ENCODE data around the gene IKZF2. TPM values are rescaled to one million over a fixed set of nuclear protein-coding genes. Genes with fewer than 3 reads are reported as not detected.

IKZF2 gene
- total RNA-seq, 1 experiment from 2014 or later, result 14.2 TPM

DNA sequence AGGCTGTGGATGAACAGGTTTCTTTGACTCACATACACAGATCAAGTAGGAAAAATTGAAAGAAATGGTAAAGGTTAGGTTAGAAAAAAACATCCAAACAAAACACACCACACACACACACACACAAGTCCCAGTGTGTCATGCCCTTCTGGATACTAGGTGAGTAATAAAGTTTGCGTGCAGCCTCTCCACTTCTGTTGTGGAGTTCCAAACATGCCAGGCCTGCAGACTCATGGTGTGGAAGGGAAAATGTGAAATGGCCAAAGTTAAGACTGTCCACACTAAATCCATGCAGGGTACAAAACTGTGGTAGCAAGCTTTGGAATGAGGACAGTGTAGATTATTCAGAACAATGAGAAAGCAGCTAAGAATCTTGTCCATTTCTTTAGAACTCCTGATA is 114.6 kb downstream of the IKZF2 start:
- Mint-ChIP-seq H3K9me3 (ENCODE audit: unreplicated experiment) (peaks cover 6% of the 10 kb centered on the region), H3K27me3 (ENCODE audit: insufficient read depth, unreplicated experiment) (no peaks in the 10 kb centered on the region), H3K4me1 (ENCODE audit: low read depth, unreplicated experiment) (no peaks in the 10 kb centered on the region), H3K36me3 (ENCODE audit: insufficient read depth, unreplicated experiment) (no peaks in the 10 kb centered on the region), H3K27ac (ENCODE audit: unreplicated experiment) (no peak overlapping the region), H3K4me3 (ENCODE audit: unreplicated experiment) (no peak overlapping the region)
- BruUV-seq (replicated peaks), result no TSS peak
- H3K4me1 ChIP-seq, result no peaks in the 10 kb centered on the region
- ChIA-PET CTCF (no interaction called here), POLR2A (no interaction called here)
- H3K4me3 ChIP-seq (ENCODE audit: low read depth, low read length), result no peak overlapping the region
- H3K9me3 ChIP-seq, result no peaks in the 10 kb centered on the region
- DNase-seq, result no peak
- H3K36me3 ChIP-seq (ENCODE audit: control insufficient read depth, insufficient read depth, low read length), result no peaks in the 10 kb centered on the region
- no peaks in the 10 kb centered on the region for H3K27me3 ChIP-seq (replicated peaks; ENCODE audit: control insufficient read depth, insufficient read depth, low read length)
- intact Hi-C loops (cut with micrococcal nuclease; ENCODE audit: unreplicated experiment), result no loop called here
- TF ChIP-seq, protein P1, sequence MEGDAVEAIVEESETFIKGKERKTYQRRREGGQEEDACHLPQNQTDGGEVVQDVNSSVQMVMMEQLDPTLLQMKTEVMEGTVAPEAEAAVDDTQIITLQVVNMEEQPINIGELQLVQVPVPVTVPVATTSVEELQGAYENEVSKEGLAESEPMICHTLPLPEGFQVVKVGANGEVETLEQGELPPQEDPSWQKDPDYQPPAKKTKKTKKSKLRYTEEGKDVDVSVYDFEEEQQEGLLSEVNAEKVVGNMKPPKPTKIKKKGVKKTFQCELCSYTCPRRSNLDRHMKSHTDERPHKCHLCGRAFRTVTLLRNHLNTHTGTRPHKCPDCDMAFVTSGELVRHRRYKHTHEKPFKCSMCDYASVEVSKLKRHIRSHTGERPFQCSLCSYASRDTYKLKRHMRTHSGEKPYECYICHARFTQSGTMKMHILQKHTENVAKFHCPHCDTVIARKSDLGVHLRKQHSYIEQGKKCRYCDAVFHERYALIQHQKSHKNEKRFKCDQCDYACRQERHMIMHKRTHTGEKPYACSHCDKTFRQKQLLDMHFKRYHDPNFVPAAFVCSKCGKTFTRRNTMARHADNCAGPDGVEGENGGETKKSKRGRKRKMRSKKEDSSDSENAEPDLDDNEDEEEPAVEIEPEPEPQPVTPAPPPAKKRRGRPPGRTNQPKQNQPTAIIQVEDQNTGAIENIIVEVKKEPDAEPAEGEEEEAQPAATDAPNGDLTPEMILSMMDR (IDR thresholded peaks at IDR 0.05; ENCODE audit: insufficient read depth in 1 of 2, low read depth in 1 of 2, low read length in 1 of 2, severe bottlenecking in 1 of 2, unreplicated experiment in 1 of 2), result no peak

DNA sequence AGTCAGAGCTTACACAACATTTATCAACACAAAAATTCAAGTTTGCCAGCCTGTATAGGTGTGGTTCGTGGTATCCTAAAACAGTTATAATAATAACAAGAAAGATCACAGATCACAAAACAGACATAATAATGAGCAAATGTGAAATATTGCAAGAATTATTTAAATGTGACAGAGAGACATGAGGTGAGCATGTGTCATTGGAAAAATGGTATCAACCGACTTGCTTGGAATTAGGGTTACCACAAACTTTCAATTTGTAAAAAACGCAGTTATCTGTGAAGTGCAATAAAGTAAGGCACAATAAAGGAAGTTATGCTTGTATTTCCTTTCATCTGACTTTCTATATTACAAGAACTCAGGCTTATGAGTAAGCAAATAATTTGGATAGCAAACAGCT is 116.8 kb downstream of the IKZF2 start:
- no peaks in the 10 kb centered on the region for H3K9me3 Mint-ChIP-seq (ENCODE audit: unreplicated experiment)
- H3K27ac Mint-ChIP-seq (ENCODE audit: unreplicated experiment), result no peak overlapping the region
- ChIA-PET POLR2A (no interaction called here), CTCF (no interaction called here)
- no peaks in the 10 kb centered on the region for H3K9me3 ChIP-seq
- no peaks in the 10 kb centered on the region for H3K4me1 ChIP-seq
- intact Hi-C loops (cut with micrococcal nuclease; ENCODE audit: unreplicated experiment), result no loop called here
- H3K4me3 ChIP-seq (ENCODE audit: low read depth, low read length), result no peak overlapping the region
- no TSS peak for BruUV-seq (replicated peaks)
- DNase-seq, result no peak
- H3K27me3 Mint-ChIP-seq (ENCODE audit: insufficient read depth, unreplicated experiment), result no peaks in the 10 kb centered on the region
- TF ChIP-seq, protein P1 (IDR thresholded peaks at IDR 0.05; ENCODE audit: insufficient read depth in 1 of 2, low read depth in 1 of 2, low read length in 1 of 2, severe bottlenecking in 1 of 2, unreplicated experiment in 1 of 2), result no peak
- no peaks in the 10 kb centered on the region for H3K36me3 Mint-ChIP-seq (ENCODE audit: insufficient read depth, unreplicated experiment)
- H3K4me3 Mint-ChIP-seq (ENCODE audit: unreplicated experiment), result no peak overlapping the region
- H3K27me3 ChIP-seq (replicated peaks; ENCODE audit: control insufficient read depth, insufficient read depth, low read length), result no peaks in the 10 kb centered on the region
- no peaks in the 10 kb centered on the region for H3K36me3 ChIP-seq (ENCODE audit: control insufficient read depth, insufficient read depth, low read length)
- H3K4me1 Mint-ChIP-seq (ENCODE audit: low read depth, unreplicated experiment), result no peaks in the 10 kb centered on the region

DNA sequence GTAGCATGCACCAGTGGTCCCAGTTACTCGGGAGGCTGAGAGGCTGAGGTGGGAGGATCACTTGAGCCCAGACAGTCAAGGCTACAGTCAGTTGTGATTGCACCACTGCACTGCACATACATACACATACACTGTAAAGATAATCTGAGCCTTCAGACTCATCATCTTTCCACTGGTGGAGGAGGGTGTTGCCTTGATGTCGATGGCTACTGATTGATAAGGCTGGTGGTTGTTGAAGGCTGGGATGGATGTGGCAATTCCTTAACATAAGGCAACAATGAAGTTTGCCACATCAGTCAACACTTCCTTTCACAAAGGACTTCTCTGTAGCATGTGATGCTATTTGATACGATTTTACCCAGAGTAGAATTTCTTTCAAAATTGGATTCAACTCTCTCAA is 118.8 kb downstream of the IKZF2 start:
- H3K4me3 ChIP-seq (ENCODE audit: low read depth, low read length), result no peak overlapping the region
- Mint-ChIP-seq H3K36me3 (ENCODE audit: insufficient read depth, unreplicated experiment) (no peaks in the 10 kb centered on the region), H3K4me1 (ENCODE audit: low read depth, unreplicated experiment) (no peaks in the 10 kb centered on the region), H3K9me3 (ENCODE audit: unreplicated experiment) (no peaks in the 10 kb centered on the region), H3K27ac (ENCODE audit: unreplicated experiment) (no peak overlapping the region), H3K27me3 (ENCODE audit: insufficient read depth, unreplicated experiment) (no peaks in the 10 kb centered on the region), H3K4me3 (ENCODE audit: unreplicated experiment) (no peak overlapping the region)
- no TSS peak for BruUV-seq (replicated peaks)
- no peak for DNase-seq
- POLR2A ChIA-PET, result no interaction called here
- intact Hi-C loops (cut with micrococcal nuclease; ENCODE audit: unreplicated experiment), result no loop called here
- no peaks in the 10 kb centered on the region for H3K4me1 ChIP-seq
- CTCF ChIA-PET, result no interaction called here
- no peaks in the 10 kb centered on the region for H3K9me3 ChIP-seq
- no peaks in the 10 kb centered on the region for H3K27me3 ChIP-seq (replicated peaks; ENCODE audit: control insufficient read depth, insufficient read depth, low read length)
- no peaks in the 10 kb centered on the region for H3K36me3 ChIP-seq (ENCODE audit: control insufficient read depth, insufficient read depth, low read length)
- TF ChIP-seq, protein P1 (IDR thresholded peaks at IDR 0.05; ENCODE audit: insufficient read depth in 1 of 2, low read depth in 1 of 2, low read length in 1 of 2, severe bottlenecking in 1 of 2, unreplicated experiment in 1 of 2), result no peak

Measured in Caco-2 (cell line).